ENCODE data around the gene PACRG.

GRCh38 chr6:162730502-162730901, 2.7 kb downstream of the PACRG start:
- TF ChIP-seq CTCF (optimal IDR thresholded peaks at IDR 0.05 in 1 of 3, IDR thresholded peaks at IDR 0.05 in 1 of 3, conservative IDR thresholded peaks at IDR 0.05 in 1 of 3; ENCODE audit: extremely low read depth in 1 of 3, insufficient read depth in 2 of 3, low read length in 3 of 3) (no peak), EZH2 (IDR thresholded peaks at IDR 0.05; ENCODE audit: low read length) (no peak)
